Neural cell (in vitro differentiated cells): ENCODE results near the gene AIM2. TPM values are rescaled to one million over a fixed set of nuclear protein-coding genes. Genes with fewer than 3 reads are reported as not detected.

Experiments used
- H2AFZ ChIP-seq: fragments of 200-600, 300-800 bp; sonication (generic), shearing (Covaris generic); 2 replicates; pipeline ENCODE4 v1.6.0; 2014; ENCODE audit warnings: low read depth, mild to moderate bottlenecking, antibody characterized with exemption, low read length, moderate library complexity
- H3F3A ChIP-seq: fragments of 200-600 bp; shearing (Covaris generic); 2 replicates; pipeline ENCODE4 v1.6.1; 2016; ENCODE audit warnings: mild to moderate bottlenecking, moderate library complexity, mixed read lengths, antibody characterized with exemption, low read length; ENCODE audit not compliant: insufficient read depth, poor library complexity, severe bottlenecking
- H3K27ac ChIP-seq: fragments of 200-600, 300-800 bp; sonication (generic), shearing (Covaris generic); 2 replicates; pipeline ENCODE4 v1.5.1; 2014; ENCODE audit warnings: mild to moderate bottlenecking, low read length, moderate library complexity
- H3K27me3 ChIP-seq: fragments of 300-800, 200-600 bp; sonication (generic), shearing (Covaris generic); 2 replicates; pipeline ENCODE4 v1.6.0; 2014; ENCODE audit warnings: mild to moderate bottlenecking, low read depth, low read length, moderate library complexity; ENCODE audit not compliant: insufficient read depth
- H3K36me3 ChIP-seq: fragments of 300-800, 200-600 bp; sonication (generic), shearing (Covaris generic); 2 replicates; pipeline ENCODE4 v1.5.1; 2014; ENCODE audit warnings: mild to moderate bottlenecking, antibody characterized with exemption, low read length, moderate library complexity; ENCODE audit not compliant: insufficient read depth
- H3K4me2 ChIP-seq: fragments of 300-800, 200-600 bp; sonication (generic), shearing (Covaris generic); 2 replicates; pipeline ENCODE4 v1.6.0; 2014; ENCODE audit warnings: mild to moderate bottlenecking, low read length
- H3K4me3 ChIP-seq: fragments of 300-800, 200-600 bp; sonication (generic), shearing (Covaris generic); 2 replicates; pipeline ENCODE4 v1.5.1; 2014; ENCODE audit warnings: mild to moderate bottlenecking, low read length, moderate library complexity
- H3K79me2 ChIP-seq: fragments of 200-600 bp; shearing (Covaris generic); replicated peaks from 2 replicates; pipeline ENCODE4 v1.6.0; 2014; ENCODE audit warnings: mild to moderate bottlenecking, low read length, moderate library complexity; ENCODE audit not compliant: insufficient read depth
- H3K9ac ChIP-seq: fragments of 300-800, 200-600 bp; sonication (generic), shearing (Covaris generic); 2 replicates; pipeline ENCODE4 v1.6.1; 2016; ENCODE audit warnings: mild to moderate bottlenecking, low read length, mixed read lengths
- H3K9me2 ChIP-seq: fragments of 200-600 bp; shearing (Covaris generic); 2 replicates; pipeline ENCODE4 v1.6.1; 2016; ENCODE audit warnings: mild to moderate bottlenecking, low read length, mixed read lengths; ENCODE audit not compliant: insufficient read depth
- H3K9me3 ChIP-seq: fragments of 200-600, 300-800 bp; sonication (generic), shearing (Covaris generic); 2 replicates; pipeline ENCODE4 v1.6.1; 2016; ENCODE audit warnings: mild to moderate bottlenecking, mixed run types, low read length, moderate library complexity, mixed read lengths
- H4K20me1 ChIP-seq: fragments of 200-600 bp; shearing (Covaris generic); 2 replicates; pipeline ENCODE4 v1.6.1; 2016; ENCODE audit warnings: mild to moderate bottlenecking, mixed run types; ENCODE audit not compliant: insufficient read depth
- EP300 ChIP-seq: fragments of 450-650 bp; conservative IDR thresholded peaks from 2 replicates; pipeline ENCODE4 v1.6.1; 2014; ENCODE audit warnings: antibody characterized with exemption, mild to moderate bottlenecking, moderate library complexity; ENCODE audit not compliant: poor library complexity, severe bottlenecking
- EZH2 ChIP-seq: fragments of 200-600, 300-800 bp; shearing (Covaris generic), sonication (generic); IDR thresholded peaks from 2 replicates; pipeline ENCODE4 v1.6.1; 2014; ENCODE audit warnings: antibody characterized with exemption, low read length, borderline replicate concordance, mild to moderate bottlenecking; ENCODE audit not compliant: insufficient read depth, poor library complexity, severe bottlenecking
- MXI1 ChIP-seq: fragments of 450-650 bp; conservative IDR thresholded peaks from 2 replicates; pipeline ENCODE4 v1.6.1; 2014; ENCODE audit warnings: antibody characterized with exemption, mild to moderate bottlenecking; ENCODE audit not compliant: poor library complexity, severe bottlenecking
- POLR2AphosphoS5 ChIP-seq: IDR thresholded peaks from 2 replicates; pipeline ENCODE4 v1.6.1; 2012
- RAD21 ChIP-seq: fragments of 450-650 bp; conservative IDR thresholded peaks from 2 replicates; pipeline ENCODE4 v1.6.1; 2014; ENCODE audit warnings: antibody characterized with exemption, mild to moderate bottlenecking, moderate library complexity
- REST ChIP-seq: IDR thresholded peaks from 2 replicates; pipeline ENCODE4 v1.6.1; 2012; ENCODE audit warnings: borderline replicate concordance
- SMC3 ChIP-seq: fragments of 450-650 bp; conservative IDR thresholded peaks from 2 replicates; pipeline ENCODE4 v1.6.1; 2014; ENCODE audit warnings: antibody characterized with exemption, mild to moderate bottlenecking, moderate library complexity; ENCODE audit not compliant: poor library complexity
- TAF1 ChIP-seq: IDR thresholded peaks from 2 replicates; pipeline ENCODE4 v1.6.1; 2012; ENCODE audit warnings: low read depth
- polyA plus RNA-seq: library from polyadenylated mRNA; depleted of rRNA; stranded (reverse); fragments of >200 nt; gene quantifications from 2 replicates; pipeline ENCODE4 v1.2.3, GENCODE V29; 2014
- TF ChIP-seq, protein P1 (sequence below): fragments of 450-650 bp; IDR thresholded peaks from 2 replicates; pipeline ENCODE4 v1.5.1; 2014; ENCODE audit warnings: antibody characterized with exemption, mild to moderate bottlenecking, moderate library complexity; ENCODE audit not compliant: poor library complexity, severe bottlenecking

The AIM2 gene
- polyA plus RNA-seq, 1 donor from 2014 or later: 11.1 TPM

GRCh38 chr1:159058751-159059150, 17.8 kb downstream of the AIM2 start:
- Histone ChIP-seq H3K4me2 (no peak overlapping the region), H3K27ac (no peak overlapping the region), H4K20me1 (no peaks in the 10 kb centered on the region), H2AFZ (no peak overlapping the region), H3K79me2 (no peaks in the 10 kb centered on the region), H3K9me3 (no peaks in the 10 kb centered on the region), H3F3A (no peaks in the 10 kb centered on the region), H3K9me2 (no peaks in the 10 kb centered on the region), H3K27me3 (no peaks in the 10 kb centered on the region), H3K9ac (no peak overlapping the region), H3K36me3 (no peaks in the 10 kb centered on the region), H3K4me3 (no peak overlapping the region)
- no peak for TF ChIP-seq SMC3
- TF ChIP-seq EZH2: no peak
- TF ChIP-seq, protein P1, sequence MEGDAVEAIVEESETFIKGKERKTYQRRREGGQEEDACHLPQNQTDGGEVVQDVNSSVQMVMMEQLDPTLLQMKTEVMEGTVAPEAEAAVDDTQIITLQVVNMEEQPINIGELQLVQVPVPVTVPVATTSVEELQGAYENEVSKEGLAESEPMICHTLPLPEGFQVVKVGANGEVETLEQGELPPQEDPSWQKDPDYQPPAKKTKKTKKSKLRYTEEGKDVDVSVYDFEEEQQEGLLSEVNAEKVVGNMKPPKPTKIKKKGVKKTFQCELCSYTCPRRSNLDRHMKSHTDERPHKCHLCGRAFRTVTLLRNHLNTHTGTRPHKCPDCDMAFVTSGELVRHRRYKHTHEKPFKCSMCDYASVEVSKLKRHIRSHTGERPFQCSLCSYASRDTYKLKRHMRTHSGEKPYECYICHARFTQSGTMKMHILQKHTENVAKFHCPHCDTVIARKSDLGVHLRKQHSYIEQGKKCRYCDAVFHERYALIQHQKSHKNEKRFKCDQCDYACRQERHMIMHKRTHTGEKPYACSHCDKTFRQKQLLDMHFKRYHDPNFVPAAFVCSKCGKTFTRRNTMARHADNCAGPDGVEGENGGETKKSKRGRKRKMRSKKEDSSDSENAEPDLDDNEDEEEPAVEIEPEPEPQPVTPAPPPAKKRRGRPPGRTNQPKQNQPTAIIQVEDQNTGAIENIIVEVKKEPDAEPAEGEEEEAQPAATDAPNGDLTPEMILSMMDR: no peak
- no peak for TF ChIP-seq REST
- no peak for TF ChIP-seq RAD21
- TF ChIP-seq MXI1: no peak
- no peak for TF ChIP-seq EP300
- TF ChIP-seq POLR2AphosphoS5: no peak
- no peak for TF ChIP-seq TAF1

- H3K9me2 ChIP-seq: no peaks in the 10 kb centered on the region
- H3K4me3 ChIP-seq: no peak overlapping the region
- H3F3A ChIP-seq: no peaks in the 10 kb centered on the region
- H4K20me1 ChIP-seq: no peaks in the 10 kb centered on the region
- no peak overlapping the region for H3K27ac ChIP-seq
- no peak for TF ChIP-seq EP300
- no peak for TF ChIP-seq EZH2
- TF ChIP-seq, protein P1: no peak
- no peak for TF ChIP-seq POLR2AphosphoS5
- no peak for TF ChIP-seq RAD21
- TF ChIP-seq SMC3: no peak
- no peak for TF ChIP-seq REST
- no peaks in the 10 kb centered on the region for H3K36me3 ChIP-seq
- H3K9ac ChIP-seq: no peak overlapping the region
- H3K79me2 ChIP-seq: no peaks in the 10 kb centered on the region
- H3K4me2 ChIP-seq: no peak overlapping the region
- H3K9me3 ChIP-seq: no peaks in the 10 kb centered on the region
- H2AFZ ChIP-seq: no peak overlapping the region
- no peaks in the 10 kb centered on the region for H3K27me3 ChIP-seq
Observed at GRCh38 chr1:159056069-159056698, 20.4 kb downstream of the AIM2 start.
